HL-60 (cell line): ENCODE data around the gene ATP8A1.

ENCODE experiments used
- DNase-seq, 2 experiments: peaks; one replicate each; pipeline ENCODE4 v3.0.0-alpha.2; 2010 to 2020; ENCODE audit warnings: low read depth in 1 of 2, low spot score in 1 of 2
- H3K27ac ChIP-seq: fragments of 250-450 bp; sonication (Bioruptor Pico); replicated peaks from 2 replicates; pipeline ENCODE4 v1.5.1; 2020; ENCODE audit warnings: mild to moderate bottlenecking, moderate library complexity
- H3K27me3 ChIP-seq: fragments of 250-450 bp; sonication (Bioruptor Pico); 2 replicates; pipeline ENCODE4 v1.5.1; 2021; ENCODE audit warnings: mild to moderate bottlenecking, moderate library complexity; ENCODE audit not compliant: insufficient read depth, poor library complexity, severe bottlenecking
- H3K4me3 ChIP-seq: replicated peaks from 2 replicates; pipeline ENCODE4 v1.5.1; 2011; ENCODE audit warnings: mild to moderate bottlenecking, control low read depth, low read length; ENCODE audit not compliant: insufficient read depth
- CTCF ChIP-seq: IDR thresholded peaks from one replicate; pipeline ENCODE4 v1.5.1; 2011; ENCODE audit warnings: low read length, control low read depth, inconsistent platforms; ENCODE audit not compliant: insufficient read depth
- GABPA ChIP-seq: IDR thresholded peaks from 2 replicates; pipeline ENCODE4 v1.6.1; 2012; ENCODE audit warnings: low read depth
- POLR2AphosphoS5 ChIP-seq: IDR thresholded peaks from 2 replicates; pipeline ENCODE4 v1.6.1; 2012; ENCODE audit warnings: low read depth
- REST ChIP-seq: IDR thresholded peaks from 2 replicates; pipeline ENCODE4 v1.6.1; 2012; ENCODE audit warnings: low read depth; ENCODE audit not compliant: insufficient replicate concordance
- SPI1 ChIP-seq: IDR thresholded peaks from 2 replicates; pipeline ENCODE4 v1.6.1; 2012; ENCODE audit warnings: low read depth, mild to moderate bottlenecking, borderline replicate concordance

ATP8A1 gene

GRCh38 chr4:42656679-42656943 is 294 bp downstream of the ATP8A1 start:
- no peaks in the 10 kb centered on the region for H3K27me3 ChIP-seq
- H3K4me3 ChIP-seq: peak overlapping the region; percentile 77
- no peak for TF ChIP-seq SPI1
- no peak for TF ChIP-seq CTCF
- no peak for TF ChIP-seq POLR2AphosphoS5
- no peak for TF ChIP-seq GABPA
- no peak for TF ChIP-seq REST
- no peak for DNase-seq
- H3K27ac ChIP-seq: no peak overlapping the region

- no peak overlapping the region for H3K27ac ChIP-seq
- peak in 1 of 2 experiments; percentile 40 for DNase-seq
- H3K4me3 ChIP-seq: peak overlapping the region; percentile 77
- H3K27me3 ChIP-seq: no peaks in the 10 kb centered on the region
- TF ChIP-seq GABPA: no peak
- TF ChIP-seq POLR2AphosphoS5: no peak
- no peak for TF ChIP-seq REST
- no peak for TF ChIP-seq CTCF
- TF ChIP-seq SPI1: no peak
Observed at GRCh38 chr4:42655921-42656678, 805 bp downstream of the ATP8A1 start.

- DNase-seq: no peak
- Histone ChIP-seq H3K27ac (no peak overlapping the region), H3K27me3 (no peaks in the 10 kb centered on the region), H3K4me3 (no peak overlapping the region)
- TF ChIP-seq GABPA: no peak
- TF ChIP-seq POLR2AphosphoS5: no peak
- no peak for TF ChIP-seq SPI1
- no peak for TF ChIP-seq CTCF
- TF ChIP-seq REST: no peak
Observed at GRCh38 chr4:42655269-42655637, 1.7 kb downstream of the ATP8A1 start.
